Measurements from ENCODE around the gene CRABP2. TPM values are rescaled to one million over a fixed set of nuclear protein-coding genes. Genes with fewer than 3 reads are reported as not detected.

The CRABP2 gene
- total and polyA plus RNA-seq, 2 of the 4 experiments (the other 2 are of a cell fraction), result 6.3 to 15.7 TPM

GRCh38 chr1:156697481-156697880, 7.9 kb downstream of the CRABP2 start:
- in situ Hi-C loops (cut with MboI; ENCODE audit: low sequenced_read_pairs) (loop anchor here (10.0 kb wide), 1 partner anchor 187 kb away; no protein-coding TSS in a partner anchor), dilution Hi-C loops (cut with HindIII; ENCODE audit: low sequenced_read_pairs, unreplicated experiment) (no loop called here), intact Hi-C loops (cut with micrococcal nuclease) (no loop called here)
- Histone ChIP-seq H3K56ac (ENCODE audit: extremely low read depth, insufficient read depth, low read length) (no peak overlapping the region), H3K36me3 (ENCODE audit: control insufficient read depth, insufficient read depth, low read length) (no peaks in the 10 kb centered on the region), H2AK5ac (ENCODE audit: low read depth, low read length) (no peak overlapping the region), H3K9ac (ENCODE audit: low read depth, low read length) (no peak overlapping the region), H2BK20ac (ENCODE audit: low read depth, low read length) (no peak overlapping the region), H4K5ac (ENCODE audit: low read depth, low read length) (no peak overlapping the region), H3K9me3 (ENCODE audit: control insufficient read depth, insufficient read depth, low read length) (no peaks in the 10 kb centered on the region), H4K8ac (ENCODE audit: low read depth in 2 of 2, low read length in 2 of 2) (no peak overlapping the region), H4K91ac (ENCODE audit: insufficient read depth, low read depth, low read length) (no peak overlapping the region), H3K14ac (replicated peaks; ENCODE audit: low read depth, low read length) (no peak overlapping the region), H3K23ac (ENCODE audit: low read depth, low read length) (no peak overlapping the region), H3K9me1 (ENCODE audit: insufficient read depth, low read length) (no peaks in the 10 kb centered on the region), H3K4ac (ENCODE audit: low read depth, low read length) (no peak overlapping the region), H2BK5ac (ENCODE audit: low read depth, low read length, poor library complexity, severe bottlenecking) (no peak overlapping the region), H2AK9ac (replicated peaks; ENCODE audit: low read depth, low read length, poor library complexity) (no peak overlapping the region), H3K79me1 (ENCODE audit: low read depth in 1 of 2, low read length in 2 of 2) (no peaks in the 10 kb centered on the region), H2BK120ac (ENCODE audit: low read depth, low read length) (no peak overlapping the region), H3K27ac (ENCODE audit: insufficient read depth, low read length) (no peak overlapping the region), H3K27me3 (ENCODE audit: control insufficient read depth, insufficient read depth, low read length) (peaks cover 2% of the 10 kb centered on the region; the same call in 1 of the 2 replicates), H3K4me1 (ENCODE audit: control insufficient read depth, insufficient read depth, low read length) (no peaks in the 10 kb centered on the region), H2BK15ac (ENCODE audit: low read depth, low read length) (no peak overlapping the region), H3K4me2 (ENCODE audit: low read depth, low read length) (no peak overlapping the region), H3K4me3 (ENCODE audit: insufficient read depth, low read depth, low read length) (no peak overlapping the region), H3K18ac (ENCODE audit: low read depth, low read length) (no peak overlapping the region), H2AFZ (replicated peaks; ENCODE audit: low read length, poor library complexity) (no peak overlapping the region), H4K20me1 (ENCODE audit: insufficient read depth, low read length) (no peaks in the 10 kb centered on the region)
- 88% methylated on average over 4 of the region's 8 CpGs; no CpG with 5 or more reads in 1 of the 2 experiments for WGBS, 2 experiments (ENCODE audit: extremely low coverage in 2 of 2, insufficient read length in 1 of 2)
- TF ChIP-seq RCOR1 (IDR thresholded peaks at IDR 0.05; ENCODE audit: insufficient replicate concordance, low read length), result no peak
- no peak for TF ChIP-seq CHD1 (IDR thresholded peaks at IDR 0.05; ENCODE audit: low read depth, low read length)
- no peak for TF ChIP-seq USF2 (IDR thresholded peaks at IDR 0.05; ENCODE audit: low read depth, low read length)
- TF ChIP-seq MAZ (IDR thresholded peaks at IDR 0.05; ENCODE audit: borderline replicate concordance, low read depth, low read length), result no peak
- no peak for TF ChIP-seq NFE2L2 (IDR thresholded peaks at IDR 0.05; ENCODE audit: low read depth, low read length)
- no peak for TF ChIP-seq CEBPB (IDR thresholded peaks at IDR 0.05; ENCODE audit: low read depth, low read length)
- no peak for TF ChIP-seq RAD21 (IDR thresholded peaks at IDR 0.05; ENCODE audit: low read length)
- TF ChIP-seq FOS (IDR thresholded peaks at IDR 0.05; ENCODE audit: low read depth, low read length), result no peak
- ChIA-PET CTCF (no interaction called here), POLR2A (ENCODE audit: unreplicated experiment) (no interaction called here)
- DNase-seq, result no peak
- no TSS peak for BruUV-seq (replicated peaks)
- ATAC-seq (ENCODE audit: low read depth), result no peak
